GM21786 (cell line): Measurements from ENCODE around the gene ANKRD65.
A peak's percentile ranks its signal among the peaks of the same experiment; 100 is the strongest.
"Not testable (repeated sequence)": the region's sequence is repeated elsewhere in the genome, so short reads cannot be mapped to it uniquely, and the experiment has no call there.

Experiments
- ATAC-seq: cut with Tn5 transposase; IDR thresholded peaks from one replicate; pipeline ENCODE4 v1.9.1; 2021; ENCODE audit not compliant: unreplicated experiment

The ANKRD65 gene

GRCh38 chr1:1373815-1374588 lies 47.1 kb downstream of the ANKRD65 start:
- ATAC-seq = no peak

DNA sequence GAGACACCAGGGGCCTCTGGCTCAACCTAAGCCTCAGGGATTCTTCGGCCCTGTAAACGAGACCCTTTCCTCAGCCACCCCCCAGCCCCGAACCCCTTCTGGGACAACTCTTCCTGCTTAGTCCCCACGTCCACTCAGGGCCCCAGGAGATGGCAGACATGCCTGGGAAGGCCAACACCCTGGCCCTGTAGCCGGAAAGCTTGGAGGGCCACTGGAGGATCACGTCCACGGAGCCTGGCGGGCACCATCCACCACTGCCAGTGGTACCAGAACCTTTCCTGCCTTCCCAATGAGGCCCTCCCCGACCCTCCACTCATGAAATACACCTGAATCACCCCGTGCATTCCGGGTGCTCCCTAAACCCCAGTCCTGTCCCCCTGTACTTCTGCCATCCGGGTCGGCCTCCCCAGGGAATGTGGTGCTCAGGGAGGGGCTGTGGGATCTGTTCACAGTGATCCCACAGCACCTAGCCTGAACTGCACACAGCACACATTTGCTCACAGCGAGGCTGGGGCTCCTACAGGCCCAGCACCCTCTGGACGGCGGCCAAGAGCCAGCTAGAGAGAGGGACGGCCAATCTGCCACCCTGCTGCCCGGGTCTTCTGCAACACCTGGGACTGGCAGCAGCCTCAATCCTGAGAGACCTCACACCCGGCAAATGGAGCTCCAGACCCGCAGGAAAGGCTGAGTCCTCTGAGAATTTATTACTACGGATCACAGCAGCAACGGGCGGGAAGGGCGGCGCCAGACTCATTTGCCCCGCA lies 47.8 kb downstream of the ANKRD65 start:
- ATAC-seq = no peak

GRCh38 chr1:1371746-1372711 lies 49.0 kb downstream of the ANKRD65 start:
- peak; percentile 26 for ATAC-seq

DNA sequence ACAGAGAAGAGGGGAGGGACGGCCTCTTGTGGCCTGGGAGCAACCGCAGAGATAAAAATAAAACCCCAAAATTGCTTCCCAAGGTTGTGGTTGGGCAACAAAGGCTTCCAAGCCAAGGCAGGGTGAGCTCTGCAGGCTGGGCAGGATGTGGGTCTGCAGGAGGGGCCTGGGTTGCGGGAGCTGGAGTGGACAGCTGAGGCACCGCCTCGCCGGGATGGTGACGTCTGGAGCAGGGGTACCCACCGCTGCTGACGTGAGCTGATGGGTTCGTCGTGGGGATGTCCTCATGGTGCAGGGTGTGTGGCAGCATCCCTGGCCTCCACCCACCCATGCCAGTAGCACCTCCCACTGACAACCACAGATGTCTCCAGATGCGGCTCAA lies 49.7 kb downstream of the ANKRD65 start:
- no peak for ATAC-seq

DNA sequence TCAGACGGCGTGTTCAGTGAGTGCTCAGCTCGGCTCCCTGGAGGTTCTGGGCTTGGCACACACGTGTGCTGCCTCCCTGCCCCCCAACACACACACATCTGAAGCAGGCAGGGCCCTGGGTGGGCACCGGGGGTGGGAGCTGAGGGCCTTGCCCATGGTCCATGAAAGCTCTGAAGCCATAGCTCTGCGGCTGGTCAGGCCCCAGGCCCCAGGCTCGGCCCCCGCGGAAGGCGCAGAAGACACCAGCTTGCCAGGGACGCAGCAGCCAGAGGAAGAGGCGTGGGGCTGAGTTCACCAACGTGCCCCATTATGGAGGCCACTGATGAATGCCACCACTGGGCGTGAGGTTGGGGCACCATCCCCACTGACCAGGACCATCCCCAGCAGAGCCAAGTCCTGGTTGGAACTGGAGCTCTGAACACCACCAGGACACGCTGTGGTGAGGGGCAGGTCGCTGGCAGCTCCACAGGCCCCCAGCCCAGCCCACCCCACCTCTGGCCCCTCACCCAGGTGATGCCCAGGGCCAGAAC lies 50.2 kb downstream of the ANKRD65 start:
- ATAC-seq = no peak

DNA sequence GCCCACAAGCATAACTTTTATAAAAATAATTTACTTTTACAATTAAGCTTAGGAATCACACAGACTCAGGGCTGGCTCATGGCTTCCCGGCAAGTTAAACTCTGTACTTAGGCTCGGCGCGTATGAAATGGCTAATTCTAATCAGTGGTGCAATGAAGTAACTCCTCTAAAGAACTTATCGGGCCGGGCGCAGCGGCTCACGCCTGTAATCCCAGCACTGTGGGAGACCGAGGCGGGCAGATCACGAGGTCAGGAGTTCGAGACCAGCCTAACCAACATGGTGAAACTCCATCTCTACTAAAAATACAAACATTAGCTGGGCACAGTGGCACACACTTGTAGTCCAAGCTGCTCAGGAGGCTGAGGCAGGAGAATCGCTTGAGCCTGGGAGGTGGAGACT lies 51.0 kb downstream of the ANKRD65 start:
- not testable (repeated sequence) for ATAC-seq
